Spleen (tissue), 11 donors: Measurements from ENCODE around the gene CPNE7. TPM values are rescaled to one million over a fixed set of nuclear protein-coding genes. Genes with fewer than 3 reads are reported as not detected.

Experiments used
- DNase-seq: peaks from one replicate; pipeline ENCODE4 v3.0.0-alpha.2; 2020
- H3K27ac ChIP-seq, 8 donors: fragments of 200-600 bp; sonication (generic) in 7 of 8; 1 replicate in 4 of 8; 2 replicates in 4 of 8; pipeline versions ENCODE4 v1.5.0 to v1.8.0; 2016 to 2021; ENCODE audit warnings: inconsistent platforms in 4 of 8, mild to moderate bottlenecking in 4 of 8, moderate library complexity in 1 of 8
- H3K27me3 ChIP-seq, 7 donors: fragments of 200-600 bp; sonication (generic) in 6 of 7; replicated peaks in 1 of 7; 1 replicate in 4 of 7; 2 replicates in 3 of 7; pipeline versions ENCODE4 v1.5.0 to v1.8.0; 2016 to 2021; ENCODE audit warnings: inconsistent platforms in 3 of 7, mild to moderate bottlenecking in 1 of 7
- H3K36me3 ChIP-seq, 6 donors: fragments of 200-600 bp; sonication (generic) in 5 of 6; 1 replicate in 4 of 6; 2 replicates in 2 of 6; pipeline versions ENCODE4 v1.5.0 to v1.8.0; 2016 to 2021; ENCODE audit warnings: inconsistent platforms in 2 of 6
- H3K4me1 ChIP-seq, 6 donors: fragments of 200-600 bp; sonication (generic) in 5 of 6; 1 replicate in 3 of 6; 2 replicates in 3 of 6; pipeline versions ENCODE4 v1.5.0 to v1.8.0; 2016 to 2021; ENCODE audit warnings: inconsistent platforms in 3 of 6
- H3K4me3 ChIP-seq, 8 donors: fragments of 200-600 bp; sonication (generic) in 7 of 8; 1 replicate in 4 of 8; 2 replicates in 4 of 8; pipeline versions ENCODE4 v1.5.0 to v1.8.0; 2016 to 2021; ENCODE audit warnings: inconsistent platforms in 4 of 8, mild to moderate bottlenecking in 4 of 8, moderate library complexity in 2 of 8
- H3K9me3 ChIP-seq, 8 donors: fragments of 200-600 bp; sonication (generic) in 7 of 8; 1 replicate in 4 of 8; 2 replicates in 4 of 8; pipeline versions ENCODE4 v1.5.0 to v1.8.0; 2016 to 2021; ENCODE audit warnings: inconsistent platforms in 4 of 8
- POLR2A ChIP-seq, 3 donors: fragments of 450-650 bp; IDR thresholded peaks; one replicate each; pipeline ENCODE4 v1.5.1; 2017; ENCODE audit warnings: antibody characterized with exemption in 3 of 3, mild to moderate bottlenecking in 1 of 3
- POLR2AphosphoS5 ChIP-seq, 3 donors: sonication (generic); formaldehyde crosslinking; IDR thresholded peaks; one replicate each; pipeline ENCODE4 v1.5.1; 2017; ENCODE audit warnings: antibody characterized with exemption in 3 of 3
- WGBS, 5 donors: extraction: QIAGEN DNeasy Blood & Tissue Kit in 3 of 5; methylation state at CpG; one replicate each; pipeline versions ENCODE4 v1.1.5 to v1.1.7; 2013 to 2018; 5-methylcytosine and 5-hydroxymethylcytosine counted together
- intact Hi-C: fragments of 100-400 bp; cut with DNase I; formaldehyde crosslinking; loops from one replicate; pipeline ENCODE4 v1.15.0; 2023; ENCODE audit warnings: low total_unique reads
- polyA plus RNA-seq, 3 donors: library from polyadenylated mRNA; stranded (reverse); fragments of 200-250 nt; gene quantifications; one replicate each; pipeline ENCODE4 v1.2.1, GENCODE V29; 2013
- total RNA-seq, 7 donors: library from RNA; depleted of rRNA in 3 of 7; stranded (reverse); fragments of >200 nt in 3 of 7; fragmentation: NEBNext Ultra II Directional in 4 of 7; extraction: Animal tissue kit (Norgen Biotek cat#: 25700) in 4 of 7; gene quantifications; one replicate each; pipeline versions ENCODE4 v1.1.0 to v1.2.1, GENCODE V29; 2016 to 2021
- TF ChIP-seq, protein P1 (sequence below), 11 experiments: fragments of 200-600 bp in 7 of 11; fragments of 450-650 bp in 4 of 11; sonication (generic) in 4 of 11; IDR thresholded peaks in 8 of 11; conservative IDR thresholded peaks in 3 of 11; 1 replicate in 7 of 11; 2 replicates in 4 of 11; pipeline versions ENCODE4 v1.4.0 to v1.8.0; 2016 to 2021; ENCODE audit warnings: antibody characterized with exemption in 11 of 11, inconsistent platforms in 4 of 11, mild to moderate bottlenecking in 1 of 11
- donor health status: healthy with polysubstance abuse.
- donor health status: DM: no; HTN: no; CAD: no; lungs with moderate emphysema.
- donor health status: DM: no; HTN: no; CAD: no.
- donor health status: Bipolar disorder and iron deficiency.
- donor health status: healthy.
- donor health status: DM: no; HTN: no; CAD: no.
- donor health status: DM: yes; HTN: yes; CAD: no.

The CPNE7 gene
- total and polyA plus RNA-seq, 10 donors, result 0.37 to 4.3 (median 1.5) TPM; not detected in 1

DNA sequence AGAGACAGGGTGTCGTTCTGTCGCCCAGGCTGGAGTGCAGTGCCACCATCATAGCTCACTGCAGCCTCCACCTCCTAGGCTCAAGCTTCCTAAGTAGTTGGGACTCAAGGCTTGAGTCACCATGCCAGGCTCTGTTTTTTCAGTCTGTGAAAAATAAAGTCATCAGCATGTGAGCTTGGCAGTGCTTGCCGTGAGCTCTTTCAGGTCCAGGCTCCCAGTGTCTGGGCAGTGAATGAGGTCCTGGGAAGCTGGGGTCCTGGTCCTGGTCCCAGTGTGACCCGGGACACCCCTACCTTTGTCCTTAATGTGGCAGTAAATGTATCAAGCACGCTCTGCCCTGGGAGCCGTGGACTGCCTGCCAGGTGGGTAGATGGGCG lies 38.0 kb upstream of the CPNE7 start:
- no peak for DNase-seq
- intact Hi-C loops, result no loop called here
- TF ChIP-seq POLR2A (IDR thresholded peaks at IDR 0.05) (no peak), POLR2AphosphoS5 (IDR thresholded peaks at IDR 0.05) (no peak)
- TF ChIP-seq, protein P1, sequence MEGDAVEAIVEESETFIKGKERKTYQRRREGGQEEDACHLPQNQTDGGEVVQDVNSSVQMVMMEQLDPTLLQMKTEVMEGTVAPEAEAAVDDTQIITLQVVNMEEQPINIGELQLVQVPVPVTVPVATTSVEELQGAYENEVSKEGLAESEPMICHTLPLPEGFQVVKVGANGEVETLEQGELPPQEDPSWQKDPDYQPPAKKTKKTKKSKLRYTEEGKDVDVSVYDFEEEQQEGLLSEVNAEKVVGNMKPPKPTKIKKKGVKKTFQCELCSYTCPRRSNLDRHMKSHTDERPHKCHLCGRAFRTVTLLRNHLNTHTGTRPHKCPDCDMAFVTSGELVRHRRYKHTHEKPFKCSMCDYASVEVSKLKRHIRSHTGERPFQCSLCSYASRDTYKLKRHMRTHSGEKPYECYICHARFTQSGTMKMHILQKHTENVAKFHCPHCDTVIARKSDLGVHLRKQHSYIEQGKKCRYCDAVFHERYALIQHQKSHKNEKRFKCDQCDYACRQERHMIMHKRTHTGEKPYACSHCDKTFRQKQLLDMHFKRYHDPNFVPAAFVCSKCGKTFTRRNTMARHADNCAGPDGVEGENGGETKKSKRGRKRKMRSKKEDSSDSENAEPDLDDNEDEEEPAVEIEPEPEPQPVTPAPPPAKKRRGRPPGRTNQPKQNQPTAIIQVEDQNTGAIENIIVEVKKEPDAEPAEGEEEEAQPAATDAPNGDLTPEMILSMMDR (IDR thresholded peaks at IDR 0.05 in 8 of 11, conservative IDR thresholded peaks at IDR 0.05 in 3 of 11), result no peak
- Histone ChIP-seq H3K4me1 (peaks cover 13 to 32% (median 24%) of the 10 kb centered on the region in 6 donors), H3K9me3 (no peaks in the 10 kb centered on the region), H3K36me3 (peaks cover 0 to 98% (median 42%) of the 10 kb centered on the region in 6 donors), H3K27ac (peak overlapping the region in 3 of 8 donors; percentile 2 to 38 (median 15)), H3K4me3 (no peak overlapping the region), H3K27me3 (no peaks in the 10 kb centered on the region)
- 95 to 100% (median 96%) methylated on average over 2 to 7 of the region's 7 CpGs for WGBS, 5 donors

DNA sequence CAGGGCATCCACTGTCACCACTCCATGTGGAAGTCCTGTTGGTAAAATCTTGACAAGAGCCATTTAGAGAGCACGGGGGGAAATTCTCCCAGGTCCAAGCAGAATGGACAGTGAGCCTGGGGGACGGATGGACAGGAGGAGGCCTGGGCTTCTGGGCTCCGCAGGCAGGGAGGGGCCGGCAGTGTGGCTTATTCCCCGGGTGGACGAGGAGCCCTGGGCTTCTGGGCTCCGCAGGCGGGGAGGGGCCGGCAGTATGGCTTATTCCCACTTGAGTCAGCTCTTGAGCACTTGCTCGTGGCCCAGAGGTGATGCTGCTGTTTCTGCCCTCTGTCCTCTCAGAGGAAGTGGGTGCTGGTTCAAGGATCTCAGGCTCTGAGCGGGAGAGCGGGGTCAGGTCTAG lies 37.3 kb upstream of the CPNE7 start:
- Histone ChIP-seq H3K27me3 (no peaks in the 10 kb centered on the region), H3K9me3 (no peaks in the 10 kb centered on the region), H3K4me3 (no peak overlapping the region), H3K36me3 (peaks cover 0 to 90% (median 40%) of the 10 kb centered on the region in 6 donors), H3K4me1 (peaks cover 13 to 24% (median 21%) of the 10 kb centered on the region in 6 donors), H3K27ac (no peak overlapping the region)
- TF ChIP-seq, protein P1 (IDR thresholded peaks at IDR 0.05 in 8 of 11, conservative IDR thresholded peaks at IDR 0.05 in 3 of 11), result no peak
- no peak for DNase-seq
- 89 to 98% (median 95%) methylated on average over 12 of the region's 12 CpGs for WGBS, 5 donors
- intact Hi-C loops, result no loop called here

DNA sequence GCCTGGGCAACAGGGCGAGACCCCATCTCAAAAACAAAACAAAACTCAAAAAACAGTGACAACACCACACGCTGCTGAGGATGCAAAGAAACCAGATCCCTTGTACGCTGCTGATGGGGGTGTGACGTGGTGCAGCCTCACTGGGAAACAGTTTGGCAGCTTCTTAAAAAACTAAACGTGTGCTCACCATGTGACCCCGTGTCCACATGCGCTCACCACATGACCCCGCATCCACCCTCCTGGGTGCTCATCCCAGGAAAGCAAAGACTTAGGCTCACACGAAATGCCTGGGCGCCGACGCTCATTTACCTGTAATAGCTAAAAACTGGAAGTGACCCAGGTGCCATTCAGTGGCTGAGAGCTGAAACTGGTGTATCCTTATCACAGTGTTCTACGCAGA lies 35.0 kb upstream of the CPNE7 start:
- WGBS, 5 donors, result 92 to 98% (median 93%) methylated on average over 13 of the region's 13 CpGs
- Histone ChIP-seq H3K36me3 (peaks cover 0 to 90% (median 45%) of the 10 kb centered on the region in 6 donors), H3K4me3 (no peak overlapping the region), H3K4me1 (peaks cover 0 to 1% (median under 1%) of the 10 kb centered on the region in 6 donors), H3K9me3 (no peaks in the 10 kb centered on the region), H3K27me3 (no peaks in the 10 kb centered on the region), H3K27ac (no peak overlapping the region)
- no peak for DNase-seq
- TF ChIP-seq POLR2AphosphoS5 (IDR thresholded peaks at IDR 0.05) (no peak), POLR2A (IDR thresholded peaks at IDR 0.05) (no peak)
- TF ChIP-seq, protein P1 (IDR thresholded peaks at IDR 0.05 in 8 of 11, conservative IDR thresholded peaks at IDR 0.05 in 3 of 11), result no peak
- intact Hi-C loops, result no loop called here

DNA sequence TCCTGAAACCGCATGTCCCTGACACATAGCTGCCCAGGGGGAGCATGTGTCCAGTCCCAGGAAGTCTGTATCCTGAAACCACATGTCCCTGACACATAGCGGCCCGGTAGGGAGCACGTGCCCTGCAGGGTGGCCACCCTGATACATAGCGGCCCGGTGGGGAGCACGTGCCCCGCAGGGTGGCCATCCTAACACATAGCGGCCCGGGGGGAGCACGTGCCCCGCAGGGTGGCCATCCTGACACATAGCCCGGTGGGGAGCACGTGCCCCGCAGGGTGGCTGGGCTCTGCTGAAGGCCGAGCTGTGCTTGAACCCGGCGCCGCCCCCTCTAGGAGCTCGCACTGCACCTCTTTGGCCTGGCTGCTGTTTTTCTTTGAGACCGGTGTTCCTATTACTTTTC lies 33.8 kb upstream of the CPNE7 start:
- DNase-seq, result no peak
- intact Hi-C loops, result no loop called here
- 93 to 97% (median 94%) methylated on average over 11 to 21 of the region's 21 CpGs for WGBS, 5 donors
- Histone ChIP-seq H3K27me3 (no peaks in the 10 kb centered on the region), H3K4me3 (no peak overlapping the region), H3K4me1 (no peaks in the 10 kb centered on the region), H3K9me3 (no peaks in the 10 kb centered on the region), H3K27ac (no peak overlapping the region), H3K36me3 (peaks cover 0 to 91% (median 55%) of the 10 kb centered on the region in 6 donors)
- TF ChIP-seq POLR2AphosphoS5 (IDR thresholded peaks at IDR 0.05), result no peak
- no peak for TF ChIP-seq POLR2A (IDR thresholded peaks at IDR 0.05)
- TF ChIP-seq, protein P1 (IDR thresholded peaks at IDR 0.05 in 8 of 11, conservative IDR thresholded peaks at IDR 0.05 in 3 of 11), result no peak
